ENCODE measurements around the gene MEFV.
"Not testable (repeated sequence)": the region's sequence is repeated elsewhere in the genome, so short reads cannot be mapped to it uniquely, and the experiment has no call there.

The MEFV gene

DNA sequence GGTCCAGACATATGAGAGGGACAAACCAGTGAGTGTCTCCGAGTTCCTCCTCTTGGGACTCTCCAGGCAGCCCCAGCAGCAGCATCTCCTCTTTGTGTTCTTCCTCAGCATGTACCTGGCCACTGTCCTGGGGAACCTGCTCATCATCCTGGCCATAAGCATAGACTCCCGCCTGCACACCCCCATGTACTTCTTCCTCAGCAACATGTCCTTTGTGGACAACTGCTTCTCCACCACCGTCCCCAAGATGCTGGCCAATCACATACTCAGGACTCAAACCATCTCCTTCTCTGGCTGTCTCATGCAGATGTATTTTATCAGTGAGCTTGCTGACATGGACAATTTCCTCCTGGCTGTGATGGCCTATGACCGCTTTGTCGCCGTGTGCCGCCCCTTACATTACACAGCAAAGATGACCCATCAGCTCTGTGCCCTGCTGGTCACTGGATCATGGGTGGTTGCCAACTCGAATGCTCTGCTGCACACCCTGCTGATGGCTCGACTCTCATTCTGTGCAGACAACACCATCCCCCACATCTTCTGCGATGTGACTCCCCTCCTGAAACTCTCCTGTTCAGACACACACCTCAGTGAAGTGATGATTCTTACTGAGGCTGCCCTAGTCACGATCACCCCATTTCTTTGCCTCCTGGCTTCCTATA is 40.7 kb downstream of the MEFV start:
- DNase-seq (ENCODE audit: low spot score) = no peak

DNA sequence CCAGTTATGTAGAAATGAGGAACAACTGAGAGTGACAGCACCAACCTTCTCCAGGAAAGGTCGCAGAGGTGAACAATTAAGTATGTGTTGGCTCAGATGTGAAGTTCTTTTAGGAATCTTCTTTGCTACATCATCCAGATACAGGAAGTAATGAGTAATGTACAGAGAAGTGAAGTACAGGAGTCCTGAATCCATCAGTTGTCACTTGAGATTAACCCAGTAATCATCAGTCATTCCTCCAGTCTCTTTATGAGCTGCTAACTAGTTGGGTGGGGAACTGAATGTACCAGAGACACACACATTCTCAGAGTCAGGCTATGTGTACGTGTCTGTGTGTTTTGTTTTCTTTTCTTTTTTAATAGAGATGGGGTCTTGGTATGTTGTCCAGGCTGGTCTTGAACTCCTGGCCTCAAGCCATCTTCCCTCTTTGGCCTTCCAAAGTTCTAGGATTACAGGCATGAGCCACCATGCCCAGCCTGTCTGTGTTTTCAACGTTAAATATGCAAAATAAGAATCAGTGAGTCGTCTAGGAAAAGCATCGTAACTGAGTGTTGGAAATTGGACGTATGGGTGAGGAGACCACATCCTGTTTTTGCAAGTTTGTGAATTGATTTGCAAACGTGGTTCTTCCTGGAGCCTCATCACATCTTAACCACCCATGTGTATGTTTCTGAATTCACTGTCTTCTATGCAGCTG is 41.4 kb downstream of the MEFV start:
- no peak for DNase-seq (ENCODE audit: low spot score)

DNA sequence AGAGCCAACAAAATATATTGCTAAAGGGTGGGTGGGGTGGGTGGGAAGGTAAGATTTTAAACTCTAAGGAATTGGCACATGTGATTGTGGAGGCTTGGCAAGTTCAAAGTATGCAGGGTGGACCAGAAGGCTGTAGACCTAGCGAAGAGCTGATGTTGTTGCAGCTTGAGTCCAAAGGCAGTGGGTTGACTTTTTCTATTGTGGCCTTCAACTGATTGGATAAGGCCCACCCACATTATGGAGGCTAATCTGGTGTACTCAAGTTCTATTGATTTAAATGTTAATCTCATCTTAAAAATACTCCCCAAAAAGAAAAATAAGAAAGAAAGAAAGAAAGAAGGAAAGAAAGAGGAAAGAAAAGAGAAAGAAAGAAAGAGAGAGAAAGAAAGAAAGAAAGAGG is 43.9 kb downstream of the MEFV start:
- no peak for DNase-seq (ENCODE audit: low spot score)

DNA sequence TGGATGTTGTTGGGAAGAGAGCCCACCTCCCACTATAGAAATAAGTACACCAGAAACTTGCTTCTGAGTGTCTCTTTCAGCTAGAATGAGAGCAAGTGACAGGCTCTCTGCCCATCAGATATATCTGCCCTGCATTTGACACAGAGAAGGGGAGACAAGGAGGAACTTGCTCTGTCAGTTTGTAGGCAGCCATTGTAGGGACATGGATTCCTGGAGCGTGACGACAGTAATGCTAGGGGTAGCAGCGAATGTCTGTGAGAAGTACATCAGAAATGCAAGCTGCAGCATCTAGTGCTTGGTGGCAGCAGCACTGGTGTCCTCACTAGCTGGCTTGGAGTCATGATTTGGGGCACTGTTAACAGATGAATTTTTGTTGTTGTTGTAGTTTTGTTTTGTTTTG is 44.4 kb downstream of the MEFV start:
- DNase-seq (ENCODE audit: low spot score) = no peak

DNA sequence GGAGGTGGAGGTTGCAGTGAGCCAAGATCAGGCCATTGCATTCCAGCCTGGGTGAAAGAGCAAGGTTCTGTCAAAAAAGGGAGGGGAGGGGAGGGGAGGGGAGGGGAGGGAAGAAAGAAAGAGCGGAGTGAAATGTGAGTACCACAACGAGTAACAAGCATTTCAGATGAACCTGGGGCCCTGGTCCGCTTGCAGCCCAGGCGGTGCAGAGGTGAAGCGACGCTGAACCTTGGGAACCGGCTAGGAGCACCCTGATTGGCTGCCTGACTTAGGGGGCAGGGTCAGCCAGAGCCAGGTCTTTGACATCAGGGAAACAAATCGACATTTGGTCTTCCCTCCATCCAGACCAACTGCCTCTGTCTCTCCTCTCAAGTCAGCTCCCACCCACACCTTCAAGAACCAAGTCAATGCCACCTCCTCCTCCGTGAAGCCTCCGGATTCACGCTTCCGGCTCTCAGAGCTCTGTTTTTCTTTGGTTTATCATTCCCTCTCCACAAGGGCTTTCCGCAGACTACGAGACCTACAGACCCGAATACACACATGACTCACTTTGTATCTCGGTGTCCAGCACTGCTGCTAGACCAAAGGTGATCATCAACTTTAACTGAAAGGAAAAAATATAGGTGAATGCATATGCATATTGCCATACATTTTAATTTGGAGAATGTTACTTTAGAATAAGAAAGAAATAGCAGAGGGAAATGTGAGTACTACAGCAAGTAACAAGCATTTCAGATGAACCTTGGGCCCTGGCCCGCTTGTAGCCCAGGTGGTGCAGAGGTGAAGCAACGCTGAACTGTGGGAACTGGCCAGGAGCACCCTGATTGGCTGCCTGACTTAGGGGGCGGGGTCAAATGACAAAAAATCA is 49.1 kb downstream of the MEFV start:
- DNase-seq (ENCODE audit: low spot score) = no peak

DNA sequence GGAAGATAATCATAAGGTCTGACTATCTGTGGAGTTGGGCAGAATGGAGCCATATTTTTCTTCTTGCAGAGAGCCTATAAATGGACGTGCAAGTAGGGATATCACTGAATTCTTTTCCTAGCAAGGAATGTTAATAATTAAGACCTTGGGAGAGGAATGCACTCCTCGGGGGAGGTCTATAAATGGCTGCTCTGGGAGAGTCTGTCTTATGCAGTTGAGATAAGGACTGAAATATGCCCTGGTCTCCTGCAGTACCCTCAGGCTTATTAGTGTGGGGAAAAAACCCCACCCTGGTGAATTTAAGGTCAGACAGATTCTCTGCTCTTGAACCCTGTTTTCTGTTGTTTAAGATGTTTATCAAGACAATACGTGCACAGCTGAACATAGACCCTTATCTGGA is 50.5 kb downstream of the MEFV start:
- not testable (repeated sequence) for DNase-seq (ENCODE audit: low spot score)

DNA sequence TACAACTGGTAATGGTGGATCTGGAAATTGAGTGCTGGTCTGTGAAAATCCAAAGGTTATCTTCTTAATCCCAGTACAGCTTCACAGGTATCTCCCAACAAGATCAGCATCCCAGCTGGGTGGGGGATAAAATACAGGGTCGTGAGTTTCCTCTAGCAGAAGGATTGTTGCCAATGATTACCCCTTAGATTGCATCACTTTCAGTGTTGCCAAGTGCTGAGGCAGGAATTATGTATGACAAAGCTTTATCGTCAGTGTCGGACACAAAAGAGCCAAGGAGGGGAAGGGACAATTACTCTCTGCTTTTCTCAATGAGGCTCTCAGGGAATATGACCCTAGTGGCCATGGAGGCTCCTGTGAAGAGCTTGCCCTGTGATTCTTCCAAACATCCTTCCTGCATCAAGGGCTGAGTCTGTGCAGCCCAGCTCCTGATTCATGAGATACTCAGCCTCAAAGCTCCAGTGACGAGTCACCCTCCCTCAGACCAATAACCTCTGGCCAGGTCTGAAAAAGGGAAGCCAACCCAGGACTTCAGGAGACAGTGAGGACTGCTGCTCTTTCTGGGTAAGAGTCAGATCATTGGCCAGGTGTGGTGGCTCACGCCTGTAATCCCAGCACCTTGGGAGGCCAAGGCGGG is 53.4 kb downstream of the MEFV start:
- DNase-seq (ENCODE audit: low spot score) = no peak

DNA sequence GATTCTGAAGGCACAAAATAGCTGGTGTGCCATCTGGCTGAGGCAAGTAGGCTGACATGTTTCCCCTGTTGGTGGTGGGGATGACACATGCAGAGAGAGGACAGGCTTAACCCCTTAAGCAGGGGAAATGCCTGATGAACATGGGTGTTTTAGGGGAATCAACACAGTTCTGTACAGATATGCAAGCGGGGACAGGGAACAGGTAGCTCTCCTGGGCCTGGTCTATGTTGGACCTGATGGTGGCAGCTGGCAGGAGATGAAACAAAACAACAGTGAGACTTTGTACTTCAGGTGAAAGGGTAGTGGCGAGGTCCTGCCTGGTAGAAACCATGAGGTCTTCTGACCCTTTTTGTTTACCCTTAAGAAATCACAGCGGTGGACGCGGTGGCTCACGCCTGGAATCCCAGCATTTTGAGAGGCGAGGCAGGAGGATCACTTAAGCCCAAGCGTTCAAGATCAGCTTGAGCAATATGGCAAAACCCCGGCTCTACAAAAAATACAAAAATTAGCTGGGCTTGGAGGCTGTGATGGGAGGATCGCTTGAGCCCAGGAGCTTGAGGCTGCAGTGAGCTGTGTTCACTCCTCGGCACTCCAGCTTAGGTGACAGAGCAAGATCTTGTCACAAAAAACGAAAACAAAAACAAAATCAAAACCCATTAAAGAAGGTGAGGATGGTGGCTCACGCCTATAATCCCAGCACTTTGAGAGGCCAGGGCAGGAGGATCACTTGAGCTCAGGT is 57.9 kb downstream of the MEFV start:
- DNase-seq (ENCODE audit: low spot score) = peak; percentile 60

DNA sequence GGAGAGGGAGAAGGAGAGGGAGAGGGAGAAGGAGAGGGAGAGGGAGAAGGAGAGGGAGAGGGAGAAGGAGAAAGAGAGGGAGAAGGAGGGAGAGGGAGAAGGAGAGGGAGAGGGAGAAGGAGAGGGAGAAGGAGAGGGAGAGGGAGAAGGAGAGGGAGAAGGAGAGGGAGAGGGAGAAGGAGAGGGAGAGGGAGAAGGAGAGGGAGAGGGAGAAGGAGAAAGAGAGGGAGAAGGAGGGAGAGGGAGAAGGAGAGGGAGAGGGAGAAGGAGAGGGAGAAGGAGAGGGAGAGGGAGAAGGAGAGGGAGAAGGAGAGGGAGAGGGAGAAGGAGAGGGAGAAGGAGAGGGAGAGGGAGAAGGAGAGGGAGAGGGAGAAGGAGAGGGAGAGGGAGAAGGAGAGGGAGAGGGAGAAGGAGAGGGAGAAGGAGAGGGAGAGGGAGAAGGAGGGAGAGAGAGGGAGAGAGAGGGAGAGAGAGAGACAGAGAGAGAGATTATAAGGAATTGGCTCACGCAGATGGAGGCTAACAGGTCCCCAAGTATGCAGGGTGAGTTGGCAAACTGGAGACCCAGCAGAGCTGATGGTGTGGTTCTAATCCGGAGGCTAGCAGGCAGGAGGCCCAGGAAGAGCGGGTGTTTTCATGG is 58.6 kb downstream of the MEFV start:
- not testable (repeated sequence) for DNase-seq (ENCODE audit: low spot score)

DNA sequence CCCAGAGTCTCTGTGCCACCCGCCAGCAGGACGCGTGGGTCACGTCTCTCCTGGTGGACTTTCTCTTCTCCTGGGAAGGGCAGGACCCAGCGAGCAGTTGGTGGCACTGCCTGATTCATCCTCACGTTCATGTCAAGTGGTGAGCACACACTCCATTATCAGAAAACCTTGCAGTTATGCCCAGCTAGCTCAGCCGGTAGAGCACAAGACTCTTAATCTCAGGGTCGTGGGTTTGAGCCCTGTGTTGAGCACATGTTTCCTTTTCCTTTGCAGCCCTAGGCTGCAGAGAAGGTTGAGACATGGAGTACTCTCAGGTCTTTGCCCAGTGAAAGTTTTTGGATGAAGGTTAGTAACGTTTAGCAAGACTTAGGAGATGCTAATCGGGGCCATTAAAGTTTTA is 60.5 kb downstream of the MEFV start:
- no peak for DNase-seq (ENCODE audit: low spot score)

DNA sequence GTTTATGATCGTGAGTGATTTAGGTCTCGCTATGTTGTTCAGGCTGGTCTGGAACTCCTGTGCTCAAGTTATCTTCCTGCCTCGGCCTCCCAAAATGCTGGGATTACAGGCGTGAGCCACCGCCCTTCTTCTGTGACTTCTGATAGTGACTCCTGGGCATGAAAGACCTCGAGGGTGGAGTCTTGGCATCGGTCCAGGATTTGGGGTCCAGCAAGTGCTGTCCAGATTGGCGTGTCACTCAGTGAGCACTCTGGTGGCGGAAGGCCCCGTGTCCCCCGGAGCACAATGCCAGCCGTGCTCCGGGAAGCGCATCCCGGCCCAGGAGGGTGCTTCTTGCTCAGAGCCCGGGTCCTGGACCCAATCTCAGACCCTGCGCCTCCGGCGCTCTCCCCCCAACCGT is 61.6 kb downstream of the MEFV start:
- no peak for DNase-seq (ENCODE audit: low spot score)

DNA sequence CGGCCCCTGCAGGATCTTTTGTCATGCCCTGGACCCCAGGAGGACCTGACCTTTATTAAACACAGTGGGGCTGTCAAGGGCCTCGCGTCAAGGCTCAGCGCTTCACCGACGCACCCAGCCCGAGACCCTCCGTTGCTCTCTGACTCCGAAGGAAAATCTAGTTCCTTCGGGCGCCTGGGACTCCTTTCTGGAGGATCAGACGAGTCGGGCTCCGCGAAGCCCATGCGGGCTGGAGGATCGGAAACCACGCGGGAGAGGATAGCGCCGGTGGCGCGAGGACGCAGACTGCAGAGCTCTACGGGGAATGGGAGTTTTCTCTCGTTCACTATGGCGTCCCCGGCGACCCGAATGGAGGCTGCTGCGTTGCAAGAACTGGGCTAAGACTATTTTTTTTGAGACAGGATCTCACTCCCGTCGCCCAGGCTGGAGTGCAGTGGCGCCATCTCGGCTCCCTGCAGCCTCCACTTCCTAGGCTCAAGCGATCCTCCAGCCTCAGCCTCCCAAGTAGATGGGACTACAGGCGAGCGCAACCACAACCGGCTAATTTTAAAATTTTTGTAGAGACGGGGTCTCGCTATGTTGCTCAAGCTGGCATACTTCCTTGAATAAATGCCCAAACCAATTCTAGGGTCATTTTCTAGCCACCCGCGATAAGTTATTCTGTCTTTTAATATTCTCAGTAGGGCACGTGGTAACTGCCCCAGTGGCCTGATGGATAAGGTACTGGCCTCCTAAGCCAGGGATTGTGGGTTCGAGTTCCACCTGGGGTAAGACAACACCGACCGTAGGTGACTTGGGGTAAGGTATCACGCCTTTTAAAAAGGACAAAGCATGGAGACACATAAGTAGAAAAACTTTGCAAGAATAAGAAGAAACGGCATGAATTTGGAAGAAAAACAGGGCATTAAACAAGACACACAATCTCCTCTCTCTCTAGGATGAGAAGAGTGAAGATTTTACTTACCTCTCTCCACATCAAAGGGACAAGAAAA is 62.9 kb downstream of the MEFV start:
- no peak for DNase-seq (ENCODE audit: low spot score)

DNA sequence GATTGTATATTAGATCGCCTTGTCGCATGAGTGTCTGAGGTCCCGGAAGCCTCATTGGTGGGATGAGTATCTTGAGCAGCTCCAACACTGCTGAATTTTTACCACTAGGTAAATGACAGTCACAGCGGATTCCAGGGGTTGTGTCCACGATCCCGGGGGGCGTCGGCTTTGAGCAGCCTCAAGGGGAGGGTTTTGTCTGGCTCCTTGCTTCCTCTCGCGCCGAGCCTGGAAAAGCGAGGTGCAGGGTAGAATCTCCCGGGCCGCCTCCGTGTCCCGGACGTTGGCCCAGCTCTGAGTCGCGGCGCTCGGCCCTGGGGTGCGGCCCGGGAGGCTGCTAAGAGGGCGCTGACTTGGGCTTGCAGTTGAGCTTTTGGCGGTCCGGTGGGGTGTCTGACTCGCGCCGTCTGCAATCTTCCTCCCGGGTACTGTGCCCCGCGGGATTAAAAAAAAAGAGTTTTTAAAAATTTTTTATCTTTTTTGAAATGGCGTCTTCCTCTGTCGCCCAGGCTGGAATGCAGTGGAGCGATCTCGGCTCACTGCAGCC is 63.9 kb downstream of the MEFV start:
- DNase-seq (ENCODE audit: low spot score) = no peak

Data from Ammon's horn (tissue), 1 donor.